Measurements from ENCODE around the gene SERTAD3.
"Not testable (repeated sequence)": the region's sequence is repeated elsewhere in the genome, so short reads cannot be mapped to it uniquely, and the experiment has no call there.

Gene SERTAD3

GRCh38 chr19:40489882-40490230 lies 45.7 kb upstream of the SERTAD3 start:
- no peaks in the 10 kb centered on the region for H3K36me3 ChIP-seq (ENCODE audit: control insufficient read depth, low read length)
- no peaks in the 10 kb centered on the region for H3K4me1 ChIP-seq (ENCODE audit: control insufficient read depth, low read length)
- no peaks in the 10 kb centered on the region for H3F3A ChIP-seq (ENCODE audit: control insufficient read depth, insufficient read depth)
- no peak overlapping the region for H3K27ac ChIP-seq (ENCODE audit: low read depth, low read length)
- H3K4me3 ChIP-seq (ENCODE audit: low read length), result no peak overlapping the region
- no peaks in the 10 kb centered on the region for H3K9me3 ChIP-seq (ENCODE audit: control insufficient read depth, insufficient read depth, low read length)
- H3K9me2 ChIP-seq (replicated peaks; ENCODE audit: control insufficient read depth, low read length), result no peaks in the 10 kb centered on the region
- no peak for TF ChIP-seq CTCF (IDR thresholded peaks at IDR 0.05; ENCODE audit: low read depth, low read length, poor library complexity, severe bottlenecking)
- TF ChIP-seq EZH2phosphoT487 (IDR thresholded peaks at IDR 0.05; ENCODE audit: borderline replicate concordance, low read length), result no peak
- H3K27me3 ChIP-seq (ENCODE audit: control insufficient read depth, low read length), result peaks cover 5% of the 10 kb centered on the region; the same call in 1 of the 2 replicates
- H3K79me2 ChIP-seq (ENCODE audit: control insufficient read depth, low read length), result no peaks in the 10 kb centered on the region
- H4K20me1 ChIP-seq (ENCODE audit: control insufficient read depth, insufficient read depth, low read depth, low read length), result no peaks in the 10 kb centered on the region
- no peak overlapping the region for H3K4me2 ChIP-seq (ENCODE audit: low read length)

- H4K20me1 ChIP-seq (ENCODE audit: control insufficient read depth, insufficient read depth, low read depth, low read length), result no peaks in the 10 kb centered on the region
- H3K27me3 ChIP-seq (ENCODE audit: control insufficient read depth, low read length), result no peaks in the 10 kb centered on the region
- no peaks in the 10 kb centered on the region for H3K9me2 ChIP-seq (replicated peaks; ENCODE audit: control insufficient read depth, low read length)
- H3K4me3 ChIP-seq (ENCODE audit: low read length), result no peak overlapping the region
- H3K9me3 ChIP-seq (ENCODE audit: control insufficient read depth, insufficient read depth, low read length), result no peaks in the 10 kb centered on the region
- no peaks in the 10 kb centered on the region for H3K36me3 ChIP-seq (ENCODE audit: control insufficient read depth, low read length)
- no peak overlapping the region for H3K4me2 ChIP-seq (ENCODE audit: low read length)
- H3K4me1 ChIP-seq (ENCODE audit: control insufficient read depth, low read length), result no peaks in the 10 kb centered on the region
- no peak overlapping the region for H3K27ac ChIP-seq (ENCODE audit: low read depth, low read length)
- H3K79me2 ChIP-seq (ENCODE audit: control insufficient read depth, low read length), result no peaks in the 10 kb centered on the region
- TF ChIP-seq CTCF (IDR thresholded peaks at IDR 0.05; ENCODE audit: low read depth, low read length, poor library complexity, severe bottlenecking) (no peak), EZH2phosphoT487 (IDR thresholded peaks at IDR 0.05; ENCODE audit: borderline replicate concordance, low read length) (no peak)
- H3F3A ChIP-seq (ENCODE audit: control insufficient read depth, insufficient read depth), result no peaks in the 10 kb centered on the region
Observed at GRCh38 chr19:40486017-40486416, 41.9 kb upstream of the SERTAD3 start.

- not testable (repeated sequence) for H4K20me1 ChIP-seq (ENCODE audit: control insufficient read depth, insufficient read depth, low read depth, low read length); H3K27me3 ChIP-seq (ENCODE audit: control insufficient read depth, low read length); H3K79me2 ChIP-seq (ENCODE audit: control insufficient read depth, low read length); H3K27ac ChIP-seq (ENCODE audit: low read depth, low read length); H3K4me2 ChIP-seq (ENCODE audit: low read length); H3K9me3 ChIP-seq (ENCODE audit: control insufficient read depth, insufficient read depth, low read length); H3K4me1 ChIP-seq (ENCODE audit: control insufficient read depth, low read length); H3K36me3 ChIP-seq (ENCODE audit: control insufficient read depth, low read length); H3F3A ChIP-seq (ENCODE audit: control insufficient read depth, insufficient read depth); H3K9me2 ChIP-seq (replicated peaks; ENCODE audit: control insufficient read depth, low read length); H3K4me3 ChIP-seq (ENCODE audit: low read length)
Observed at GRCh38 chr19:40475878-40476644, 31.9 kb upstream of the SERTAD3 start.

GRCh38 chr19:40474737-40475136 lies 30.6 kb upstream of the SERTAD3 start:
- no peaks in the 10 kb centered on the region for H3K4me1 ChIP-seq (ENCODE audit: control insufficient read depth, low read length)
- H3K4me2 ChIP-seq (ENCODE audit: low read length), result no peak overlapping the region
- no peaks in the 10 kb centered on the region for H3K79me2 ChIP-seq (ENCODE audit: control insufficient read depth, low read length)
- no peak overlapping the region for H3K27ac ChIP-seq (ENCODE audit: low read depth, low read length)
- no peaks in the 10 kb centered on the region for H3K27me3 ChIP-seq (ENCODE audit: control insufficient read depth, low read length)
- no peaks in the 10 kb centered on the region for H3K36me3 ChIP-seq (ENCODE audit: control insufficient read depth, low read length)
- no peaks in the 10 kb centered on the region for H3K9me3 ChIP-seq (ENCODE audit: control insufficient read depth, insufficient read depth, low read length)
- H3K4me3 ChIP-seq (ENCODE audit: low read length), result no peak overlapping the region
- no peaks in the 10 kb centered on the region for H3F3A ChIP-seq (ENCODE audit: control insufficient read depth, insufficient read depth)
- no peak for TF ChIP-seq CTCF (IDR thresholded peaks at IDR 0.05; ENCODE audit: low read depth, low read length, poor library complexity, severe bottlenecking)
- TF ChIP-seq EZH2phosphoT487 (IDR thresholded peaks at IDR 0.05; ENCODE audit: borderline replicate concordance, low read length), result no peak
- no peaks in the 10 kb centered on the region for H3K9me2 ChIP-seq (replicated peaks; ENCODE audit: control insufficient read depth, low read length)
- no peaks in the 10 kb centered on the region for H4K20me1 ChIP-seq (ENCODE audit: control insufficient read depth, insufficient read depth, low read depth, low read length)

All from DOHH2 (cell line).